HG03460 (cell line): ENCODE data around the gene LSMEM2.
"Not testable (repeated sequence)": the region's sequence is repeated elsewhere in the genome, so short reads cannot be mapped to it uniquely, and the experiment has no call there.

Experiments used
- ATAC-seq: cut with Tn5 transposase; IDR thresholded peaks from one replicate; pipeline ENCODE4 v1.9.1; 2021; ENCODE audit not compliant: unreplicated experiment

Gene LSMEM2

DNA sequence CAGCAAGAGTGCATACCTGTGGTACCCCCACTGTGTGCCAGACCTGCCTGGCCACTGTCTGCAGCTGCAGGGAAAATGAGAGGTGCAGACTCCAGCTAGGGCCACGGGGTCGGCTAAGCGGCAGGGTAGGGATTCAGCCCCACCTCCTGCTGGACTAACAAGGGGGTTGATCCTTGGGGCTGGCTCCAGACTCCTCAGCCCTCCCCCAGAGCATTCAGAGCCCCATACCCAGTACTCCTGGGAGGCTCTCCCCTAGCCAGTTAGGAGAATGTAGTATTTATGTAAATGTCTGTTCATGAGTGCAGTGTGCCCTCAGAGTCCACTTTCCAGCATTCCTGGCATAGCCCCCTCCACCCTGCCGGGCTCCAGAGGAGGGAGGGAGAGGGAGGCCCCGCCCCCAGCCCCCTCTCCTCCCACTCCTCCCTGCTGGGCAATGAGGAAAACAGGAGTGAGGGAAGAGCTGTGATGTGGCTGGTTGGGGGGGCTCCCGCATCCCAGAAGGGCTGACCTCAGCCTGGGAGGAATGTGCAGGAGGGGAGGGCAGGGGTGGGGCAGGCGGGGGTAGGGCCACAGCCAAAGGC is 14.4 kb upstream of the LSMEM2 start:
- no peak for ATAC-seq

DNA sequence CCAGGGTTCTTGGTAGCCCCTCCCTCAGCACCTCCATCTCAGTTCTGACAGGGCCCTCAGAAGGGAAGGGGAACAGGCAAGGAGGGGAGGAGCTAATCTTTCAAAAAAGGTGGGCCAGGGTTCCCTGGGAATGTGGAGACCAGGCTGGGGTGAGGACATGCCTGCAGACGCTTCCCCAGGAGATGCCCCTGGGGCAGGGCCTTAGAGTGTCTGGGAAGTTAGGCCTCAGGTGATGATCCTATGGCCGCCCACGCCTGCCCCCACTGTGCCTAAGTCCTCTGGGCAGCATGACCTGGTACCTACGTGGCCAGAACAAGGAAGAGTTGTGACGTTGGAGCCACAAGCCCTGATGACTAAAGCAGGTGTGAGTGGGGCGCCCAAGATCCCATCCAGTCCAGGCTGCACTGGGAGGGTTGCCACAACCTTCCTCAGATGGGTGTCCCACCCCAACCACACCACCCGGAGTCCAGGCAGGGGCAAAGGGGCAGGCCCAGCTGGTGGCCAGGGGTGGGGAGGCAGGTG is 13.9 kb upstream of the LSMEM2 start:
- no peak for ATAC-seq

DNA sequence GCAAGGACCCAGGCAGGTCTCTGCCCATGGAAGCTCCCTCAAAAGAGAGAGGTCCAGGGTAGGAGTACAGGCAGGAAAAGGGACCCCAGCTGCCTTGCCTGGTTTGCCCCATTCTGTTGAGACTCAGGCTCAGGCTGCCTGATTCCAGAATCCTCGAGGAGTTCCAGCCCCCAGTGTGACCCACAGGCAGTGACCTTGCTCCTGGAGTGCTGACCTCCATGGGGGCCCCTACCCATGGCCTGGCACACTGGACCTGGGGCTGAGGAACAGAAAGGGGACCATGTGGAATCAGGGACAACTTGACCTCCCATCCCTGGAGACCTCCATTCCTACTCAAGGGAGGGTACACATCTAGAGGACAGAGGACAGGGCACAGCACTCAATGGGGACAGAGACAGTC is 13.3 kb upstream of the LSMEM2 start:
- ATAC-seq, result no peak

DNA sequence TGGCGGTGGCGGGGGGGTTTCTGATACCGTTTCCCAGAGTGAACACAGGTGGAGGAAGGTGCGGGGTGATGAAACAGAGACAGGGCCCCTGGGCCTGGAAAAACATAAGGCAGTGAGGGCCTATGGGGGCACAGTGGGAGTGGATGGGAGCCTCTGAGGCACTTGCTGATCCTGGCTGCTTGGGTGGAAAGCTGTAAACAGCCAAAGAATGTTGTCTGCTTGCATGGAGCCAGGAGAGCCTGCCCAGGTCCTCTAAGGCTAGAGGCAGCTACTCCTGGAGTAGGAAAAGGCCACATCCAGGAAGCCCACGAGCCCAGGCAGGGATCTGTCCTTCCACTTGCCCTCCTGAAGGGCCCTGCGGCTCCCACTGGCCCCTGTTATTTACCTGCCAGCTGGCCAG is 12.9 kb upstream of the LSMEM2 start:
- no peak for ATAC-seq

DNA sequence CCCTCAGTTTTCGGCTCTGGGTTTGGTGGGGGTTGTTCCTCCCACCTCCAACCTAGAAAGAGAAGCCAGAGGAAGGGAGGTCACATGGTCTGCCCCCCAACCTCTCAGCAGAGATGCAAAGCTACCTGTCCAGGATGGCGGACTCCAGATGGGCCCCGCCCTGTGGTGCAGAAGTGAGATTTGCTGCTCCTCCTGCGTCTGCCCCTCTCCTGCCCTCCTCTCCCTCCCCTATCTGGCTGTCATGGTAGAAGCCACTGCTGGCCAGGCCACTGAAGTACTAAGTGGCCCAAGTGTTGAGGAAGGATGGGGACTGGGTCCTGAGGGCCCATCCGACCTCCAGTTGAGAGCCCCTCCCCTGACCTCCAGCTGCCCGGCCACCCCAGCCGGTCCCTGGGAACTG is 12.1 kb upstream of the LSMEM2 start:
- ATAC-seq, result no peak

GRCh38 chr3:50267280-50267913 is 11.5 kb upstream of the LSMEM2 start:
- ATAC-seq, result no peak

DNA sequence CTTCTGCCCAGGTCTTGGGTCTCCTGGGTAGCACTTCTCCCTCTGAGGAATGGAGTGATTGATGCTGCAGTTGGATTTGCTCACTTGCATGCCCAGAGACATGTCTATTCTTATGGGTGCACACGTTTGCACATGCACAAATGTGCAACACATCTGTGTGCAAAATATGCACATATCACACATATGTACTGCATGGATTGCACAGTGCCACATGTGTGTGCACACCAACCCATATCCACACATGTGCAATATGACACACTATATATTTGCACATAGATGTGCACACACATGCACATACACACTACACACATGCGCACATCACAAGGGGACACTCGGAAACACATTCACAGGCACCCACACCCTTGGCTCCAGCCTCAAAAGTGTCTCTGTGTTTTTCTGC is 10.6 kb upstream of the LSMEM2 start:
- no peak for ATAC-seq

DNA sequence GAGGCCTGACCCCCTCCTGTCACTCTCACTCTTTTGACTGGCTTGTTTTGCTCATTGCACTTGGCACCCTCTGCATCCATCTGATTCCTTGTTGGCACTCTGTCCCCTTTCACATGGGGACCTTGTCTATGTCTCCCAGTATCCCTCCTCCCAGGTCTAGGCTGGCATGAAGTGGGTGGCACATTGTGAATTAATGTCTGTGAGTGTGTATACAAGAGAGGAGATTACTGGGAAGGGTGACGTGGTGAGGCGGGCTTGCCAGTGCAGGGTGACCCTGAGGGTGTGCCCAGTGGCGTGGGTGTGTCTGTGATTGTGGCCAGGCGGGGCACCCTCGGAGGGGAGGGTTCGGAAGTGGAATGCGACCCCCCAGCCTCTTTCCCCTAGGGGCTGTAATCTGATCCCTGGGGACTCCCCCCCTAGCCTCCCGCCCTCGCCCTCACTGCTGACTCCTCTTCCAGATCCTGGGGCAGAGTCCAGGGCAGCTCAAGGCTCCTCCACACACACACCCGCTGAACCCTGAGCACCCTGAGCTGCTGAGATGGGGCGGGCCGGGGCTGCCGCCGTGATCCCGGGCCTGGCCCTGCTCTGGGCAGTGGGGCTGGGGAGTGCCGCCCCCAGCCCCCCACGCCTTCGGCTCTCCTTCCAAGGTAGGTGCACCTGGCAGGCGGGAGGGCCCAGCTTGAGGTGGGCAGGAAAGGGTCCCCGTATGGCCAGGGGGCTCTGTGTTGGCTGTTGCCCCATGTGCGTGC is 10.0 kb upstream of the LSMEM2 start, which contains the start of gene SEMA3B:
SEMA3B (plus strand) TSS at position 445 of the 749 bp plus-strand sequence; CDS start at position 539, 94 bp downstream.
- no peak for ATAC-seq

GRCh38 chr3:50269460-50269859 is 9.4 kb upstream of the LSMEM2 start:
- no peak for ATAC-seq

DNA sequence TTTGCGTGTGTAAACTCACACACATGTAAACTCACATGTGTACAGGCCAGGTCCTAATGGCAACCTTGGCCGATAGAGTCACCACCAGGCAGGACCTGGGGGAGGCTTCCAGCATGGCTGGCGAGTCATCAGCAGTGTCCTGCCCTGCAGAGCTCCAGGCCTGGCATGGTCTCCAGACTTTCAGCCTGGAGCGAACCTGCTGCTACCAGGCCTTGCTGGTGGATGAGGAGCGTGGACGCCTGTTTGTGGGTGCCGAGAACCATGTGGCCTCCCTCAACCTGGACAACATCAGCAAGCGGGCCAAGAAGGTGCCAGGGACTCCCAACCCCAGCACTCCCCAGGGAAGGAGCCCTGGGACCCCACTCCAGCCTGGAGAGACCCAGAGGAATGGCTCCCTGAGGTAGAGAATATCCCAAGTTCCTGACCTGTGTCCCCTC is 8.9 kb upstream of the LSMEM2 start:
- ATAC-seq, result no peak

DNA sequence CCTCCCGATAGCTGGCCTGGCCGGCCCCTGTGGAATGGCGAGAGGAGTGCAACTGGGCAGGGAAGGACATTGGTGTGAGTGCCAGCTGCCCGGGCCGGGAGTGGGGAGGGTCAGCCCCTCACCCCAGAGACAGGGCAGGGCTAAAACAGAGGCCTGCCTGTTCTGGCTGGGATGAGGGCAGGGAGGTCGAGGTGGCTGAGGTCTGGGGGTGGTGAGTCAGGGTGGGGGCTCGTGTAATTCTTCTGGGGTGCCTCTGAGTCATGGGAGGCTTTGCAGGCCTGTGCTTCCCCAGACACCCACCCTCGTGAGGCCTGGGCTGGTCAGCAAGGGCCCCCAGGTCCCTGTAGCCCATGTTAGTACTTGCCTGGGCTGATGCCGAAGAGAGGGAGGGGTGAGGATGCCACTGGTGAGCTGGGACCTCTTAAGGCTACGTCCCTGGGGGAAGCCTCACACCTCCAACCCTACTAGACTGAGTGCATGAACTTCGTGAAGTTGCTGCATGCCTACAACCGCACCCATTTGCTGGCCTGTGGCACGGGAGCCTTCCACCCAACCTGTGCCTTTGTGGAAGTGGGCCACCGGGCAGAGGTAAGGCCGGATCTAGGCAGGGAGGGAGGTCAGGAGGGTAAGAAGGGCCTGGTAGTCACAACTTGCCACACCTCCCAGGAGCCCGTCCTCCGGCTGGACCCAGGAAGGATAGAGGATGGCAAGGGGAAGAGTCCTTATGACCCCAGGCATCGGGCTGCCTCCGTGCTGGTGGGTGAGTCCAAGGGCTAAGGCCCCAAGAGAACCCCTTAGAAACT is 8.3 kb upstream of the LSMEM2 start:
- no peak for ATAC-seq

GRCh38 chr3:50271314-50271936 is 7.5 kb upstream of the LSMEM2 start:
- ATAC-seq, result no peak

GRCh38 chr3:50272538-50272910 is 6.4 kb upstream of the LSMEM2 start:
- not testable (repeated sequence) for ATAC-seq

- peak; percentile 72 for ATAC-seq
These were observed 5.8 kb upstream of the LSMEM2 start for GRCh38 chr3:50272911-50273688.

DNA sequence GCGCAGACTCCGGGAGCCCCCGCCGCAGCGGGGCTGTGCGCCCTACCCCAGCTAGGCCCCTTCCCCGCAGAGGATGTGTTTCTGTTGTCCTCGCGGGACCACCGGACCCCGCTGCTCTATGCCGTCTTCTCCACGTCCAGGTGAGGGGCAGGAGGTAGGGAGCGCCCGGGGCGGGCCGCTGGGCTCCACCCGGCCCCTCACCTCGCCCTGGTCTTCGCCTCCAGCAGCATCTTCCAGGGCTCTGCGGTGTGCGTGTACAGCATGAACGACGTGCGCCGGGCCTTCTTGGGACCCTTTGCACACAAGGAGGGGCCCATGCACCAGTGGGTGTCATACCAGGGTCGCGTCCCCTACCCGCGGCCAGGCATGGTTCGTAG is 5.2 kb upstream of the LSMEM2 start:
- no peak for ATAC-seq

DNA sequence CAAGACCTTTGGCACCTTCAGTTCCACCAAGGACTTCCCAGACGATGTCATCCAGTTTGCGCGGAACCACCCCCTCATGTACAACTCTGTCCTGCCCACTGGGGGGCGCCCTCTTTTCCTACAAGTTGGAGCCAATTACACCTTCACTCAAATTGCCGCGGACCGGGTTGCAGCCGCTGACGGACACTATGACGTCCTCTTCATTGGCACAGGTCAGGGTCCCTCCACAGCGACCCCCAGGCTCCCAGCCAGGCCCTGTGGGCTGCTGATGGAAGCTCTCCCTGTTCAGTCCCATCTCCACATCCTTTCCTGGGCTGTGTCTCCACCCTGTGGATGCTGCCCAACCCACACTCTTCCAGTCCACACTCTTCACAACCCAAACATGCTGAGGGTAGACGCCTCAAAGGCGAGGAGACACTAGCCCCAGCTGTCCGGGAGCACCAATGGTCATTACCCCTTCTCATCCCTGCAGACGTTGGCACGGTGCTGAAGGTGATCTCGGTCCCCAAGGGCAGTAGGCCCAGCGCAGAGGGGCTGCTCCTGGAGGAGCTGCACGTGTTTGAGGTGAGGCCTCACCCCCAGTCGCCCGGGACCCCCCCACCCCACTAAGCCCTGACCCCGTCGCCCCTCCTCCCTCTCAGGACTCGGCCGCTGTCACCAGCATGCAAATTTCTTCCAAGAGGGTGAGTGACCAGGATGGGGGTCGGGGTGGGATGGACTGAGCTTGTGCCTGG is 4.3 kb upstream of the LSMEM2 start:
- ATAC-seq, result no peak

GRCh38 chr3:50275141-50275995 is 3.5 kb upstream of the LSMEM2 start:
- no peak for ATAC-seq

GRCh38 chr3:50275996-50276761 is 2.7 kb upstream of the LSMEM2 start:
- no peak for ATAC-seq
